ENCODE results near the gene VPS51.

VPS51 gene

DNA sequence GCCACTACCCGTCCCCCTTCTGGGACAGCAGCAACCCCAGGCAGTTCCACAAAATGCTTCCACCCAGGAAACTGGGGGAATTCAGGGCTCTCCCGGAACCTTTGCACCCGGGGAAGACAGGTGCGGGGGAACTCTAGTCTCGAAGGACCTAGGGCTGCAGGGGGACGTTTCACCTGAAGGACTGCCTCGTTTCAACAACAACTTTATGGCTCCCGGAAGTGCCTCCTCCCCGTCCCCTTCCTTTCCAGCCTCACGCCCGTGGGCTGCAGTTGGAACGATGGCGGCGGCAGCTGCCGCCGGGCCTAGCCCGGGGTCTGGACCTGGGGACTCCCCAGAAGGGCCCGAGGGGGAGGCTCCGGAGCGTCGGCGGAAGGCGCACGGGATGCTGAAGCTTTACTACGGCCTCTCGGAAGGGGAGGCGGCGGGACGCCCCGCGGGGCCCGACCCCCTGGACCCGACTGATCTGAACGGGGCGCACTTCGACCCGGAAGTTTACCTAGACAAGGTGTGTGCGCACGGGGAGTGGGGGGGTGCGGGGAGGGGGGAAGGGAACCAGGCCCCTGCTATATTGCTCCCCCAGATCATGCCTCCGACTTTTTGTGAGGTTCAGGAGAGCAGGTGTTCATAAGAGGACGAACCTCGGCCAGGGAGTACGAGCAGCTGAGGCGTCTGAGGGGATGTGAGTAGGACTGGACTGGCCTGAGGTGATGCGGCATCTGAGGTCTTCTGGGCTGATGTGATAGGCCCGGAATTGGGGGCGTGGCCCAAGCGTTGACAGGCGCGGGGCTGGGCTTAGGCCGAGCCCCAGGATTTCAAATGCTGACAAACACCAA, at the start of gene VPS51:
TSS of gene VPS51 (plus strand) at position 241 of the 833 bp plus-strand sequence. CDS start at position 278, 37 bp downstream.
- DNase-seq (ENCODE audit: extremely low read depth in 1 of 2, low read depth in 1 of 2) = peak; percentile 63 to 66

DNA sequence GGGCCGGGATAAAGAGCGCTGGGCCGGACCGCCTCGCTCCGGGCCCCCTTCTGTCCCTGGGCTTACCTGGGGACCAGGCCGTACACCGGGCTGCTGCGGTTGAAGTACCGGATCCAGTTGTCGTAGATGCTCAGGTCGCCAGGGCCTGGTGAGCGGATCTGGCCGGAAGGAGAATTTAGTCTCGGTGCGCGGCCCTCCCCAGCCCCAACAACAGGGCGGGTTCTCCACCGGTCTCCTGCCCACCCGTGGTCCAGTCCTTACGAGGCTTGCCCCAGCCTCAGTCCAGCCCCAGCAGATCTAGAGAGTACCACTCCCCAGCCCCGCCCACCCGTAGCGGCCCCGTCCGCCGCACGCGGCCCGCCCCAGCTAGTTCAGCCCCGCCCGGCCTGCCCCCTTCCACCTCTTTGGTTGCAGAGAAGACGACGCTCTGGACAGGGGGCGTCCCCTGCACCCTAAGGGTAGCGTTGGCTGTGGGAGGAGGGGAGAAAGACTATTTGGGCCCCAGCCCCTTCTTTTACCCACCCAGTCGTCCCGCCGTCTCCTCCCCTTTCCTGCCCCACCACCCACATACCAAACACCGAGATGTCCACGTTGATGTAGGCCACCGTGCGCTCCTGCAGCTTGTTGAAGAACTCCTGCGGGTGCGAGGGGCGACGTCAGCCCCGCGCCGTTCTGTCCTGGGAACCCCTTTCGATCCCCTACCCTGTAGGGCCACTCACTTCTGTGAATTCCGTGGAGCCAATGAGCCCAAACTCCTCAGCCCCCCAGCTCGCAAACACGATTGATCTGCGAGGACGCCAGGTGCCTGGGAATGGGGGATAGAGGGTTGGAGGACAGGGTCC, 48.2 kb upstream of the VPS51 start:
- no peak for DNase-seq (ENCODE audit: extremely low read depth in 1 of 2, low read depth in 1 of 2)

DNA sequence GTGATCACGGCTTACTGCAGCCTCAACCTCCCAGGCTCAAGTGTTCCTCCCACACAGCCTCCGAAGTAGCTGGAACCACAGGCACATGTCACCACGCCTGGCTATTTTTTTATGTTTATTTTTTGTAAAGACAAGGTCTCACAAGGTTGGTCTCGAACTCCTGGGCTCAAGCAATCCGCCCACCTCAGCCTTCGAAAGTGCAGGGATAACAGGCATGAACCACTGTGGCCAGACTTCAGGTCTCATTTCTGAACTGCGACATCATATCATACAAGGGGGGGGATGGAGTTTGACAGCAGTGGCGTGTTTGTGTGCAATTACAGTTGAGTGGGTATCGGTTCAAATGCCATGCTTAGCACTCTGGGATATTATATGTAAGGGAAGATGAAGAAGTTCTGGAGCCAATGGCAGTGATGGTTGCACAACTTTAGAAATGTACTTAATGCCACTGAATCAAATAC, 44.6 kb upstream of the VPS51 start:
- no peak for DNase-seq (ENCODE audit: extremely low read depth in 1 of 2, low read depth in 1 of 2)

DNA sequence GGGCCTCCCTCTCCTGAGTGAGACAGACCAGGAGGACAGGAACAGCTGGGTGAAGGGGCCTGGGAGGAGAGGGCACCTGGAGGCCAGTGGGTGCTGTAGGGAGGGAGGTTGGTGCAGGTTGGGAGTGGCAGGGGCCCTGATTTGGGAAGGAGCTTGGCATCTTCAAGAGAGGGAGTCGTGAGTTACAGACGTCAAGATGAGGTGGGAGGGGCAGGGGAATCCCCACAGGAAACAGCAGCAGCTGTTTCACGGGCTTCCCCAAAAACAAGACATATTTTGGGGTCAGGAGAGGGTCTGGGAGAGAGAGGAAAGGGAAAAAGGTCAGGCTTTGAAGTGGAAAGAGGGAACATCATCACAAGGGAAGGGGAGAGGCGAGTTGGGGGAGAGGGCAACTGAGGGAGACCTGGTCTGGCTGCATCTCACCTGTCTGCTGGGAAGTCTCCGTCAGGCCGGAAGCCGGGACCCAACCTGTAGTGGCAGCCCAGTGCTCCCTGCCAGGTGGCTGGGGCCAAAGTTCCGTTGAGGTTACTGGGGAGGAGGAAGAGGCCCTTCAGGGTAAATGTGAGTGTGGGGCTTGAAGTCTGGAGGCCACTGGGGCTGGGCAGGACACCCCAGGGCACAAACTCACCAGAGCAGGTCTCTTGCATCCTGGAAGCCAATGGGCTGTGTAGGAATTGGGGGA, 42.0 kb upstream of the VPS51 start:
- DNase-seq (ENCODE audit: extremely low read depth in 1 of 2, low read depth in 1 of 2) = no peak

DNA sequence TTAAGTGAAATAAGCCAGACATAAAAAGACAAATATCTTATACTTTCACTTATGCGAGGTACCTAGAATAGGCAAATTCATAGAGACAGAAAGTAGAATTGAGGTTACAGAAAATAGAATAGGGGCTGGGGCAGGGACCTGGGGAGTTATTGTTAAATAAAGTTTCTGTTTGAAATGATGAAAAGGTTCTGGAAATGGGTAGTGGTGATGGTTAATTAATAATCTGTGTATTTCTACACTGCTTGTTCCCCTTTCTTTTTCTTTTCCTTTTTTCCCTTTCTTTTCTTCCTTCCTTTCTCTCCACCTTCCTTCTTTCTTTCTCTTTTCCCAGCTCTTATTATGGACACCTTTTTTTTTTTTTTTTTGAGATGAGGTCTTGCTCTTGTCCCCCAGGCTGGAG, 40.5 kb upstream of the VPS51 start:
- no peak for DNase-seq (ENCODE audit: extremely low read depth in 1 of 2, low read depth in 1 of 2)

DNA sequence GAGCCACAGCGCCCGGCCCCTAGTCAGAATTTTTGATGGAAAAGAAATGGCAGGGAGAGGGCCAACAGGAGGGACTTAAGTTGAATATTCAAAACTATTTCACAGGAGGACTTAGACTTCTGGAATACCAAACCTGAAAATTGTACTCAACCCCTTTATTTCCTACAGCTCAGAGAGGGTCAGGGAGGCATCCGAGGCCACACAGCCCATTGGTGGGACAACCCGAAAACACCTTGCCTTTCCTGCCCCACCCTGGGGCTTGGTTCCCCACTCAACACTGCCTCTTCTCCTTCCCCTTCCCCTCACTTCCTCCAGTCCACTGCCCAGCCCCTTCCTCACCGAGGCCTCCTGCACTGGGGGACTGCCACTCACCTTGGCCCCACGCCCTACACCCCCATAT, 39.0 kb upstream of the VPS51 start:
- DNase-seq (ENCODE audit: extremely low read depth in 1 of 2, low read depth in 1 of 2) = no peak

DNA sequence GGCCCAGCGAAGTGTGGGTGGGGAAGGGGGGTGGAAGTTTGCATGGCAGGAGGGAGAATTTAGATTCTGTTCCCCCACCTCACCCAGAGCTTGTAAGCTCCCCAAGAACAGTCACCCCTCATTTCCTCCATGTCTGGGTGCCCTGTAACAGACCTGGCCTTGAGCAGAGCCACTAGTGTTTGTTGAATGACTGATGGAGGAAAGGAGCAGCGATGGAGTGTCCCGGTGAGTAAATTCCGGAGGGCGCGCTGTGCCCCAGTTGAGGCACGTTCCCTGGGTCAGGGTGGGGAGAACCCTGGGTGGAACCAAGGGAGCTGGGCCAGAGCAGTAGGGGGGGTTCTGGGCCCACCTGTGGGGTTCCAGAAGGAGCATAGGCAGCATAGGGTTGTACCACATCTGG, 38.5 kb upstream of the VPS51 start:
- DNase-seq (ENCODE audit: extremely low read depth in 1 of 2, low read depth in 1 of 2) = no peak

DNA sequence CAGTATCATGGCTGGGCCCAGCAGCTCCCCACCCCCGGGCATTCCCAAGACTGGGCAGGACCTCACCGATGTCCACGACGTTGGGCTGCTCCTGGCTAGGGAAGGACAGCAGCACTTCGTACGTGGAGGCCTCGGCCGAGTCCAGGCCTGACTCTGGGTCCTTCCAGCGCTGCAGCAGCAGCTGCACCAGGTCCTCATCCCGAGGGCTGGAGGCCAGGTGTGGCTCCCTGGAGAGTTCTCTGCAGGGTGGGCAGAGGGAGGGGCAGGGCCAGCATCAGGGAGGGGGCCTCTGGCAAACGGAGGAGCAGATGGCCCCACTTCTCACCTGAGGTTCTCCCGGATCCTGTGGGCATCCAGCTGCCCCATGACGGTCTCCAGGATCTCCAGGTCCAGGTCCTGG, 38.0 kb upstream of the VPS51 start:
- DNase-seq (ENCODE audit: extremely low read depth in 1 of 2, low read depth in 1 of 2) = no peak

DNA sequence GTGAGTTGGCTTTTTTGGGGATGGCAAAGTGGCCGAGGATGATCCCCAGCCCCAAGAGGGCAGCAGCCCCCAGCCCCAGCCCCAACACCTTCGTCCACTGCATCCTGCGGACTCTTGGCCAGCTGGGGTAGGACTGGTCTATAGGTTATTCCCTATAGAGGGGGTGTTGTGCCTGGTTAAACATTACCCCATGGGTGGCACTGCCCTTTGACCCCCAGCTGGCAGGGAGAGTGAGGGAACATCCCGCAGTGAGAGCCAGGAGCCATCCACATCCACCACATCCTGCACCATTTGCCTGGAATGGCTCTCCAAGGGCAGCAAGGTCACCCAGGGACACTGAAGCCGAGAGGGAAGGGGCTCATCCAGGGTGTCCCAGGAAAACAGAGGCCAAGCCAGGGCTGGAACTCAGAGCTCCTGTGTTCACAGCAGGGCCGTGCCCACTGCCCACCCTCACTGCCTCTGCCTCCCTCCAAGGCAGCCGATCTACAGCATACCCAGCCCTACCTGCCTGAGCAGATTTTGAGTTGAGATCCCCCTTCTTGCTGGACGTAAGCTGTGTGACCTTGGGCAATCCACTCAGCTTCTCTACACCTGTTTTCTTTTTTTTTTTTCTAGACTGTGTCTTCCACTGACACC, 37.5 kb upstream of the VPS51 start, which contains the start of gene NAALADL1:
TSS of gene NAALADL1 (minus strand) at position 135 of the 636 bp plus-strand sequence. CDS start at position 103, 32 bp downstream.
- DNase-seq (ENCODE audit: extremely low read depth in 1 of 2, low read depth in 1 of 2) = no peak

DNA sequence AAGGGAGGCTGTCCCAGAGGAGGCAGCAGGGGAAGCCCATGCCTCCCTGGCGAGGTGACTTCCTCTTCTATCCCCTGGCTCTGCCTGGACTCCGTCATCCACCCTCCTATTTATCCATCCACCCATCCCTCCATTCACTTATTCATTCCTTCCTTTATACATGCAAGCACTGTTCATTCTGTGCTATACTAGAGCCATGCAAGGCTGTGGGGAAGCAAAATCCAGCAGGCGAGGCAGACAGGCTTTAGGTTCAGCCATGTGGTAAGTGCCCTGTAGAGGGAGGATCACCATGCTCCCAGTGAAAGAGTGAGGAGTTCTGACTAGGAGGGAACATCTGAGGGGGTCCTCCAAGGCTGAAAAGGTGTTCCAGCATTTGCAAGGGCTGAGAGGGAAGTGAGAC, 36.5 kb upstream of the VPS51 start:
- DNase-seq (ENCODE audit: extremely low read depth in 1 of 2, low read depth in 1 of 2) = no peak

DNA sequence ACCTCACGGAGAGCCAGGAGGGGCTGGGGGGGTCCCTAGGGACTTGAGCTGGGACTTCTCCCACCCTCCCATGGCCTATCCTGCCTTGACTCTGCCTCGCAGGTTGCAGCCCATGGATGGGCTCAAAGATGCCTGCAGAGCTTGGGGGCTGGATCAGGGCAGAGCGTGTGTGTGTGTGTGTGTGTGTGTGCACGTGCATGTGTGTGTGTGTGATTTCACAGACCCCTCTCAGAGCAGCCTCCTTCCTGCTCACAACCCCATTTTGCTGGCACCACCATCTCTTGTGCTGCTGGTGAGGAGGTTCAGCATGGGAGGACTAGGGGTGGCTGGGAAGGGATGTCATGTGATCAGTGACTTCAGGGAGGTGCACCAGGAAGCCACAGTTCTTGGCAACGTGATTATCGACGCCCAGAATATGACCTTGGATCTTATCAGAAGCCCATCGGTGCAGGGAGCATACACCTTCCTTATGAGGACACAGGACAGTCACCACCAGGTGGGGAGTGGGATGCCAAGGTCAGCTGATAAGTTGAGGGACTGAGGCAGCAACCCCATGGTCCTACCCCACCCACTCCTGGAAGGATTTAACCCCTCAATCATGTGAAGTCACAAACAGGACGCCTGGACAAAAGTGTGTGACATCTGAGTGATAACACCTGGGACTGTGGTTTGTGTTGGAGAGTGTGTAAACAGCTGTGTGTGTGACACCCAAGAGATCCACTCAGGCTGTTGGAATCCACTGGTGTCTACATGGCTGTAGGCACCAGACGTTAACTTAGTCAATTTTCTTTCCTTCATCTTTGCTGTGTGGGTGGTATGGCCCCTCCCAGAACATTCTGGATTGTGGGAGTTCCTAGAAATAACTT, 35.8 kb upstream of the VPS51 start:
- no peak for DNase-seq (ENCODE audit: extremely low read depth in 1 of 2, low read depth in 1 of 2)

DNA sequence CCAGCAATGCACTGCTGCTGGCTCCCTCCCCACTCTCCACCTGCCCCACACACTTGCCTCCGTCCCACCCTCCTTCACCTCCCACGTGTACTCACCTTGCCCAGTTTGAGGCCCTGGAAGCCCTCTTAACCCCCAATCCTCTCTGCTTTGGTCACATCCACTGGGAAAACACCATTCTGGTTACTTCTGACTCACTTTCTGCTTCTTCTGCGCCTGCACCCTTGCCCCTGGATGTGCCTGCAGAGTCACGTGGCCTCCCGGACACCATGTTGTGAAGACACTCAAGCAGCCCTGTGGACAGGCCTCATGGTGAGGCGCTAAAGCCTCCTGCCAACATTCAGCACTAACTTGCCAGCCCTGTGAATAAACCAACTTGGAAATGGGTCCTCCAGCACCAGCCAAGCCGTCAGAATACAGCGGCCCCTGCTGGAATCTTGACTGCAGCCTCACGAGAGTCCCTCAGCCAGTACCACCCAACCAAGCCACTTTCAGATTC, 35.1 kb upstream of the VPS51 start:
- DNase-seq (ENCODE audit: extremely low read depth in 1 of 2, low read depth in 1 of 2) = no peak

DNA sequence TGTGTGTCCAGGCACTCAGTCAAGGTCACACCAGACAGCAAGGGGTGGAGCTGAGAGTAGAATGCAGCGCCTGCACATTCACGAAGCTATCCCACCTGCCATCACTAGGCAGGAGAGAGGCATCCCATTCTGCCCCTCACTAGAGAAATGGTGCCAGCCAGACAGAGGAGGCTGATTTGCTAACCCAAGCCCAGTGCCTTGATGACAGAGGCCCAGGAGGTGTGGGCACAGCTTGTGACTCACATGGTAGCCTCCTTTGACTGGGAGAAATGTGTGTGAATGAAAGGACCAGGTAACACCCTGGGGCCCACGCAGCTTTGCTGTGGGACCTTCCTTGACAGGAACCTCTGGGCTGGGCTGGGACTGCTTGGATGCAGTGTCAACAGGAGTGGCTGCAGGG, 32.5 kb upstream of the VPS51 start:
- DNase-seq (ENCODE audit: extremely low read depth in 1 of 2, low read depth in 1 of 2) = no peak

DNA sequence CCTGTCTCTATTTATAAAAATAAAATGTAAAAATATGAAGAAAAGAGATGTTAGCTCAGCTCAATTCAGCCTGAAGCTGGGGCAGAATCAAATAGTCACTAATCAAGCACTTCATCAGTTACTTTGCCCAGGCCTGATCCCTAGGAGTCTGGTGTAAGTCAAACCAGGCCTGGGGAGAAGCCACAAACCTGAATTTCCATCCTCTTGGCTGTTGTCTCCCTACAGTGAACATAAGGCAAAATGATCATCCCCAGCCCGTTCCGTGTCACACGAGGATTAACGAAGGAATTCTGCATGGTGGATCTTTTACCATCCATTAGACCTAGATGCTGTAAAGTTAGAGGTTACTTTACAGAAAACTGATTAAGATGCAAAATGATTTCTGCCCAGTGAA, 31.2 kb upstream of the VPS51 start:
- no peak for DNase-seq (ENCODE audit: extremely low read depth in 1 of 2, low read depth in 1 of 2)

DNA sequence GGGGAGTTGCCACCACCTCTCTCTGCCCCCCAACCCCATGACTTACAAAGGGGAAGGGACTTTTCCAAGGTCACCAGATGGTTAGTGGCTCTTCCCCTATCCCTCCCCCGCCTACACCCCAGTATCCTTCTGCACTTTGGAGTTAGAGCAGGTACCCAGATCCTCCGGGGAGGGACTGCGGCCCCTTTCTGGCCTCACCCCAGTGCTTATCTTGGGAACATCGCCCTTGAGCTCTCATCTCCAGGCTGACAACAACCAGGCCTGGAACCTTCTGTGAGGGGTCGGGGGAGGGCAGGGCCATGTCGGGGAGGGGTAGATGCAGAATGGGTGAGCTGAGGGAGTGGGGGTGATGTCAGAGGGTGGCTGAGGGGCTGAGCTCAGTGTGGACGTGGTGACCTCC, 30.2 kb upstream of the VPS51 start:
- DNase-seq (ENCODE audit: extremely low read depth in 1 of 2, low read depth in 1 of 2) = no peak

DNA sequence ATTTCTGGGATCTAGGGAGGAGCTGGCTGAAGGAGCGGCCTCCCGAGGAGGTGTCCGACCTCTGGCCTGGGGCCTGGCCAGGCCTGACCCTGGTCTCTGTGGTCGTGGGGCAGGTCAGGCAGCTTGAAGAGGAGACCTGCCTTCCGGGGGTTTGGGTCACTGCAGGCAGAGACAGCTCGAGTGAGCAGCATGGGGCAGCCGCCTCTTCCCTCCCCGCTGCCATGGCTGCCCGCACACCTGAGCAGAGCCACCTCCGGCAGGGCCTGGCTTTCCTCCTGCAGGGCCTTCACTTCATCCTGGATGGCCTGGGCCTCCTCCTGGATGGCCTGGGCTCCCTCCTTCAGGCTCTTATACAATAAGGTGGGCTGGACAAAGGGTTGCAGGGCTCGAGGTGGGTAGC, 29.7 kb upstream of the VPS51 start:
- no peak for DNase-seq (ENCODE audit: extremely low read depth in 1 of 2, low read depth in 1 of 2)

DNA sequence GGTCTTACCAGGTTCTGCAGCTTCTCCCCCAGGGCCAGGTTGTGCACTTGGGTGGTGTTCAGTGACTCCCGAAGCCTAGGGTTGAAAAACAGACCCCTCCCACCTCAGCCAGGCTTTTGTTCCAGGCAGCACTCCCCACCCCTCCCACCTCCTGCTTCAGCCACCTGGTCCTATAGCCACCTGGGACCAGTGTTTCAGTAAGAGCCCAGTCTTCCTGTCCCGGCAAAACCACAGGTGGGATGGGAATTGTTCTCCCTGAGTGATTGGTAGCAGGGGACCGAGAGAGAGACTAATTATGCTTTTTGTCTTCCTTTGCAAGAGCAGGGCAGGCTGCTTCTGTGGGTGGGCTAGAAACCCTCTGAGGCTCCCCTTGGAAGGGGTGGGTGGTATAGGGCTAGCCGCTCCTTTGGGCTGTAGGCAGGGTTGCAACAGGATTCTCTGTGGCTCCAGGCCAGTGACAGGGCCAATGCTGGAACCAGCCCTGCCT, 29.2 kb upstream of the VPS51 start:
- DNase-seq (ENCODE audit: extremely low read depth in 1 of 2, low read depth in 1 of 2) = no peak

DNA sequence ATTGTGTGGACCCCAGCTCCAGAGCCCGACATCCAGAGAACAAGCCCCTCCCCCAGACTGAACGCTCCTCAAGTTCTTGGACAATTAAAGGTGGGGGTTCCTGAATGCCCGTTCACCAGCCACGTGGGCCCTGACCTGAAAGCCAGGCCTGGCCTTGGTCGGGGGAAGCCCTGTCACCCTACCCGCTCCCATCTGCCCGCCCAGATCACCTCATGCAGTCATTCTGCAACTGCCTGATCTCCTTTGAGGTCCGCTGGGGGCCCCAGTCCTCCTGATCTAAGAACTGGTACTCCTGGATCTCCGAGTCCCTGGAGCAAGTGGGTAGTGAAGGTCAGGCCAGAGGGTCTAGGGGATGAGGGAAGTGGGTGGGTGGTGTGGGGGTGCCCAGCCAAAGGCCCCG, 28.6 kb upstream of the VPS51 start:
- DNase-seq (ENCODE audit: extremely low read depth in 1 of 2, low read depth in 1 of 2) = no peak

DNA sequence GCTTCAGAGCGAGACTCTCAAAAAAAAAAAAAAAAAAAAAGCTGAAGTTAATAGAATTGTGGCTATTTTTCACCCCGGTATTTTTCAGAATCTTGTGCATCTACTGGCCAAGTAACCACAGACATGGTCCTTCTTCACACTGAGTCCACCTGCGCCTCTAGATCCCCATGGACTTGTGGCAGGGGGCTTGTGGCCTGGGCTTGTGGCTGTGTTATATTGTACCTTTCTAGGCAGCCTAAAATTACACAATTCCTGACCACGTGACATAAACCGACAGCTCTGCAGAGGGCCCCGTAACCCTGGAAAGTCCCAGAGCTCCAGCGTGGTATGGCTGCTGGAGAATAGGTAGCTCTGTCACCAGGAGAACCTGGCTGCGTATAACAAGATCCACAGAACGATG, 26.8 kb upstream of the VPS51 start:
- no peak for DNase-seq (ENCODE audit: extremely low read depth in 1 of 2, low read depth in 1 of 2)
